GM12878 (cell line): ENCODE results near the gene SERINC5. TPM values are rescaled to one million over a fixed set of nuclear protein-coding genes. Genes with fewer than 3 reads are reported as not detected.
A peak's percentile ranks its signal among the peaks of the same experiment; 100 is the strongest.

ENCODE experiments used
- ATAC-seq: fragments of 200-7000 bp; cut with Tn5 transposase; 3 replicates; pipeline ENCODE4 v1.9.1; 2020; ENCODE audit warnings: mild to moderate bottlenecking, moderate library complexity
- BruUV-seq: library from RNA; stranded (reverse); fragments of 400-500 nt; replicated peaks from 2 replicates; lab custom pipeline; 2021; lab: Mats Ljungman, UMichigan
- CTCF ChIA-PET: fragments of 300-600 bp; sonication (Branson Sonifier 250); formaldehyde crosslinking; extraction: SDS; loops from one replicate; lab custom pipeline; 2021; ENCODE audit warnings: inconsistent platforms; lab: Yijun Ruan, JAX
- POLR2A ChIA-PET: fragments of 350-600 bp; formaldehyde crosslinking; extraction: SDS; loops from one replicate; lab custom pipeline; 2021; ENCODE audit warnings: inconsistent platforms; lab: Charles Lee
- RAD21 ChIA-PET: fragments of 300-600 bp; sonication (Branson Sonifier 250); formaldehyde crosslinking; loops from one replicate; lab custom pipeline; 2023; ENCODE audit warnings: antibody characterized with exemption; ENCODE audit not compliant: unreplicated experiment; lab: Charles Lee
- SMC1A ChIA-PET: fragments of 300-600 bp; sonication (Branson Sonifier 250); formaldehyde crosslinking; loops from one replicate; lab custom pipeline; 2023; ENCODE audit not compliant: unreplicated experiment, uncharacterized antibody; lab: Charles Lee
- DNase-seq: peaks from one replicate; pipeline ENCODE4 v3.0.0-alpha.2; 2011; ENCODE audit warnings: low read depth, low spot score
- FAIRE-seq: peaks from 3 replicates; lab custom pipeline; 2011; peaks lifted over from hg19 to GRCh38; lab: Jason Lieb, UNC
- H2AFZ ChIP-seq: 2 replicates; pipeline ENCODE4 v1.6.0; 2011; ENCODE audit warnings: low read depth, low read length, control low read depth; ENCODE audit not compliant: control insufficient read depth
- H3K27ac ChIP-seq: 2 replicates; pipeline ENCODE4 v1.5.1; 2011; ENCODE audit warnings: control low read depth; ENCODE audit not compliant: control insufficient read depth, insufficient read depth
- H3K27me3 ChIP-seq, 2 experiments: replicated peaks in 1 of 2; 2 replicates each; pipeline versions ENCODE4 v1.6.0 to v1.6.1; 2011; ENCODE audit warnings: low read length in 1 of 2; ENCODE audit not compliant: control insufficient read depth in 2 of 2, insufficient read depth in 2 of 2
- H3K36me3 ChIP-seq, 2 experiments: 2 replicates each; pipeline ENCODE4 v1.5.1; 2011; ENCODE audit warnings: low read length in 1 of 2; ENCODE audit not compliant: control insufficient read depth in 2 of 2, insufficient read depth in 2 of 2
- H3K4me1 ChIP-seq: 2 replicates; pipeline ENCODE4 v1.6.1; 2011; ENCODE audit warnings: mild to moderate bottlenecking, low read length, moderate library complexity, mixed read lengths; ENCODE audit not compliant: control insufficient read depth, insufficient read depth
- H3K4me2 ChIP-seq: 2 replicates; pipeline ENCODE4 v1.6.0; 2011; ENCODE audit warnings: control low read depth; ENCODE audit not compliant: control insufficient read depth, insufficient read depth
- H3K4me3 ChIP-seq: fragments of 200-600 bp; sonication (generic); 2 replicates; pipeline ENCODE4 v1.5.1; 2016
- H3K79me2 ChIP-seq: 2 replicates; pipeline ENCODE4 v1.6.0; 2011; ENCODE audit warnings: low read length; ENCODE audit not compliant: control insufficient read depth, insufficient read depth
- H3K9ac ChIP-seq: 2 replicates; pipeline ENCODE4 v1.8.0; 2011; ENCODE audit warnings: low read length, control low read depth, mixed read lengths; ENCODE audit not compliant: control insufficient read depth, insufficient read depth
- H3K9me3 ChIP-seq: replicated peaks from 3 replicates; pipeline ENCODE4 v1.5.1; 2011; ENCODE audit warnings: mild to moderate bottlenecking, low read length; ENCODE audit not compliant: control insufficient read depth, insufficient read depth
- H4K20me1 ChIP-seq: 2 replicates; pipeline ENCODE4 v1.6.0; 2011; ENCODE audit not compliant: control insufficient read depth, insufficient read depth
- CHD1 ChIP-seq: IDR thresholded peaks from 2 replicates; pipeline ENCODE4 v1.6.1; 2012; ENCODE audit warnings: low read depth, low read length, improper control_type of control experiment
- RAD21 ChIP-seq: IDR thresholded peaks from 2 replicates; pipeline ENCODE4 v1.6.1; 2011; ENCODE audit warnings: mild to moderate bottlenecking, low read depth, low read length, moderate library complexity; ENCODE audit not compliant: insufficient read depth
- YY1 ChIP-seq: IDR thresholded peaks from 2 replicates; pipeline ENCODE4 v1.6.1; 2011; ENCODE audit warnings: low read depth, mild to moderate bottlenecking, low read length
- ZSCAN29 ChIP-seq: fragments of 450-650 bp; IDR thresholded peaks from 2 replicates; pipeline ENCODE4 v1.6.1; 2017; ENCODE audit warnings: mild to moderate bottlenecking, moderate library complexity
- WGBS: methylation state at CpG from one replicate; pipeline ENCODE4 v1.1.6; 2016; ENCODE audit warnings: low lambda C conversion rate; ENCODE audit not compliant: insufficient replicate concordance, insufficient coverage; ENCODE audit errors: missing lambda C conversion rate; 5-methylcytosine and 5-hydroxymethylcytosine counted together
- in situ Hi-C: fragments of 300-500 bp; cut with MboI; formaldehyde crosslinking; loops from 9 replicates; pipeline ENCODE4 v1.14.3; 2018; ENCODE audit warnings: mixed read lengths
- intact Hi-C: fragments of 100-400 bp; cut with micrococcal nuclease; formaldehyde crosslinking; loops from one replicate; pipeline ENCODE4 v1.14.2; 2022; ENCODE audit not compliant: unreplicated experiment
- polyA plus RNA-seq, 11 experiments: library from polyadenylated mRNA; depleted of rRNA in 4 of 11; unstranded in 6 of 11; stranded (reverse) in 5 of 11; fragments of >200 nt; fragmentation: Nextera tagmentation in 4 of 11; fragmentation: Illumina TruSeq in 1 of 11; extraction: Ambion mirVana in 4 of 11; extraction: Trizol in 1 of 11; gene quantifications; 1 replicate in 1 of 11; 2 replicates in 10 of 11; pipeline versions ENCODE4 v1.2.1 to v1.2.3, GENCODE V29; 2011 to 2016; ENCODE audit warnings: inconsistent platforms in 2 of 11, missing spikeins in 2 of 11, low read depth in 1 of 11
- total RNA-seq, 4 experiments: library from RNA; depleted of rRNA in 3 of 4; stranded (reverse); fragments of >200 nt in 3 of 4; fragmentation: Illumina TruSeq in 1 of 4; extraction: Trizol in 1 of 4; gene quantifications; 2 replicates each; pipeline versions ENCODE4 v1.2.1 to v1.2.3, GENCODE V29; 2013 to 2021
- TF ChIP-seq, protein P1 (sequence below), 3 experiments: IDR thresholded peaks in 2 of 3; conservative IDR thresholded peaks in 1 of 3; 2 replicates each; pipeline ENCODE4 v1.5.1; 2011; ENCODE audit warnings: low read depth in 3 of 3, low read length in 3 of 3, mild to moderate bottlenecking in 3 of 3, control low read depth in 2 of 3, moderate library complexity in 2 of 3, inconsistent platforms in 1 of 3, mixed read lengths in 1 of 3; ENCODE audit not compliant: control insufficient read depth in 2 of 3, insufficient read depth in 1 of 3; ENCODE audit errors: extremely low read depth in 1 of 3

The SERINC5 gene
- total and polyA plus RNA-seq, 10 of the 15 experiments (the other 5 are each of a cell fraction or from before 2014, with no cell fraction given): 0.66 to 7.0 (median 2.8) TPM

DNA sequence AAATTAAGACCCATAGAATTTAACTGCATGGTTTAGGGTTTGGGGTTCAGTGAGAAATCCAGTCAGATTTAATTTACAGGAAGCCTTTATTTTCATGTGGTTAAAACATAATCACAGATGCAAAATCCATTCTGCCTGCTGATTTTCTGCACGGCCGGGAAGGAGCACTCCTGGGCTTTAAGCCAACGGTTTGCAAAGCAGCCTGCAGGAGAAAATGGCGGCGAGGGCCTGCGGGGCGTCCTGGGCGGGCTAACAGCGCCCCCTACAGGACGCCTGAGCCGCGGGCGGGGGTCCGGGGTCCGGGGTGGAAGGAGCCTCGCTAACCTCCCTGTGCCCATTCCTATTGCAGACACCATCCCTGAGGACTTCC lies 173.1 kb downstream of the SERINC5 start:
- Histone ChIP-seq H3K36me3 (no peaks in the 10 kb centered on the region), H4K20me1 (no peaks in the 10 kb centered on the region), H3K27ac (no peak overlapping the region), H3K9ac (no peak overlapping the region), H3K9me3 (no peaks in the 10 kb centered on the region), H2AFZ (peak overlapping the region; percentile 37; the same call in 1 of the 2 replicates), H3K4me1 (no peaks in the 10 kb centered on the region), H3K4me2 (no peak overlapping the region), H3K27me3 (no peaks in the 10 kb centered on the region), H3K79me2 (no peaks in the 10 kb centered on the region), H3K4me3 (no peak overlapping the region)
- SMC1A ChIA-PET: interaction anchor here (1.0 to 2.6 kb wide), 9 partner anchors 9 to 523 kb away, joined by 3 to 15 read pairs (median 6); no protein-coding TSS in a partner anchor
- no TSS peak for BruUV-seq
- DNase-seq: no peak
- in situ Hi-C loops: loop anchor here (5.0 kb wide), 1 partner anchor 520 kb away; no protein-coding TSS in a partner anchor
- peak; percentile 72 for ATAC-seq
- 1% methylated on average over 16 of the region's 16 CpGs for WGBS
- FAIRE-seq: no peak
- CTCF ChIA-PET: interaction anchor here (0.6 to 3.2 kb wide), 48 partner anchors 8 to 1057 kb away, joined by 3 to 28 read pairs (median 4); partner anchors contain the start of gene MTX3
- intact Hi-C loops: loop anchor here (1.0 to 5.0 kb wide), 5 partner anchors 92 to 380 kb away; partner anchors contain the start of gene MTX3
- TF ChIP-seq CHD1: no peak
- TF ChIP-seq ZSCAN29: no peak
- peak; percentile 63 for TF ChIP-seq RAD21
- peak; percentile 95 for TF ChIP-seq YY1
- TF ChIP-seq, protein P1, sequence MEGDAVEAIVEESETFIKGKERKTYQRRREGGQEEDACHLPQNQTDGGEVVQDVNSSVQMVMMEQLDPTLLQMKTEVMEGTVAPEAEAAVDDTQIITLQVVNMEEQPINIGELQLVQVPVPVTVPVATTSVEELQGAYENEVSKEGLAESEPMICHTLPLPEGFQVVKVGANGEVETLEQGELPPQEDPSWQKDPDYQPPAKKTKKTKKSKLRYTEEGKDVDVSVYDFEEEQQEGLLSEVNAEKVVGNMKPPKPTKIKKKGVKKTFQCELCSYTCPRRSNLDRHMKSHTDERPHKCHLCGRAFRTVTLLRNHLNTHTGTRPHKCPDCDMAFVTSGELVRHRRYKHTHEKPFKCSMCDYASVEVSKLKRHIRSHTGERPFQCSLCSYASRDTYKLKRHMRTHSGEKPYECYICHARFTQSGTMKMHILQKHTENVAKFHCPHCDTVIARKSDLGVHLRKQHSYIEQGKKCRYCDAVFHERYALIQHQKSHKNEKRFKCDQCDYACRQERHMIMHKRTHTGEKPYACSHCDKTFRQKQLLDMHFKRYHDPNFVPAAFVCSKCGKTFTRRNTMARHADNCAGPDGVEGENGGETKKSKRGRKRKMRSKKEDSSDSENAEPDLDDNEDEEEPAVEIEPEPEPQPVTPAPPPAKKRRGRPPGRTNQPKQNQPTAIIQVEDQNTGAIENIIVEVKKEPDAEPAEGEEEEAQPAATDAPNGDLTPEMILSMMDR (IDR thresholded peaks at IDR 0.05 in 2 of 3, conservative IDR thresholded peaks at IDR 0.05 in 1 of 3; ENCODE audit: control insufficient read depth in 2 of 3, extremely low read depth in 1 of 3, insufficient read depth in 1 of 3, low read depth in 3 of 3, low read length in 3 of 3): peak; percentile 36 to 78 (median 64)
- POLR2A ChIA-PET: no interaction called here
- RAD21 ChIA-PET: interaction anchor here (1.2 to 2.3 kb wide), 6 partner anchors 36 to 204 kb away, joined by 5 to 17 read pairs (median 8); partner anchors contain the start of gene MTX3
